MM.1S (cell line): ENCODE measurements around the gene APLP2.

ENCODE experiments used
- CTCF ChIP-seq: fragments of 300-600 bp; sonication (generic); IDR thresholded peaks from 2 replicates; pipeline ENCODE4 v1.5.1; 2016; ENCODE audit warnings: antibody characterized with exemption, low read length, mixed read lengths
- EZH2phosphoT487 ChIP-seq: fragments of 300-600 bp; sonication (generic); IDR thresholded peaks from 2 replicates; pipeline ENCODE4 v1.6.1; 2018; ENCODE audit warnings: antibody characterized with exemption, low read length

- TF ChIP-seq EZH2phosphoT487 (no peak), CTCF (no peak)
These were observed 36.8 kb upstream of the APLP2 start for GRCh38 chr11:130032931-130033330.
